OCI-LY3 (cell line): ENCODE data around the gene CITED1.

Source experiments
- EZH2phosphoT487 ChIP-seq: fragments of 200-600 bp; shearing (Covaris generic); IDR thresholded peaks from 2 replicates; pipeline ENCODE4 v1.6.1; 2018; ENCODE audit warnings: antibody characterized with exemption, mixed run types, low read depth
- TF ChIP-seq, protein P1 (sequence below): fragments of 200-600, 300-600 bp; sonication (generic); IDR thresholded peaks from 2 replicates; pipeline ENCODE4 v1.5.1; 2014; ENCODE audit warnings: antibody characterized with exemption, low read length, low read depth

DNA sequence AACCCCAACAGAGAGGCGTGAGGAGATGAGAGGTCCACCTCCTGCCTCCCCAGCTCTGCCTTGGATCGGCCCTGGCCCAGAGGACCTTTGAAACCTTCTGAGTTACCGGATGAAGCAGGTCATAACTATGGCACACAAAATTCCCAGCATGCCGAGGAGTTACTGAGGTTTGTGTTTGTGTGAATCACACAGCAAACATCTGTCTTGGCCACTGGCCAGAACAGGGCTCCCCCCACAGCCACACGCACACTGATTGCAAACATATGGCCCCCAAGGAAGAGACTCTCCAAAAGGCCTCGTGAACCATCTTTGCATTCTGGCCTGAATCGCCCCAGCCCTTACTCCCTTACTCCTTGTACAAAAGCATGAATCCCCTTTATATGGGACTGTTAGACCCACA is 47.5 kb downstream of the CITED1 start:
- TF ChIP-seq, protein P1, sequence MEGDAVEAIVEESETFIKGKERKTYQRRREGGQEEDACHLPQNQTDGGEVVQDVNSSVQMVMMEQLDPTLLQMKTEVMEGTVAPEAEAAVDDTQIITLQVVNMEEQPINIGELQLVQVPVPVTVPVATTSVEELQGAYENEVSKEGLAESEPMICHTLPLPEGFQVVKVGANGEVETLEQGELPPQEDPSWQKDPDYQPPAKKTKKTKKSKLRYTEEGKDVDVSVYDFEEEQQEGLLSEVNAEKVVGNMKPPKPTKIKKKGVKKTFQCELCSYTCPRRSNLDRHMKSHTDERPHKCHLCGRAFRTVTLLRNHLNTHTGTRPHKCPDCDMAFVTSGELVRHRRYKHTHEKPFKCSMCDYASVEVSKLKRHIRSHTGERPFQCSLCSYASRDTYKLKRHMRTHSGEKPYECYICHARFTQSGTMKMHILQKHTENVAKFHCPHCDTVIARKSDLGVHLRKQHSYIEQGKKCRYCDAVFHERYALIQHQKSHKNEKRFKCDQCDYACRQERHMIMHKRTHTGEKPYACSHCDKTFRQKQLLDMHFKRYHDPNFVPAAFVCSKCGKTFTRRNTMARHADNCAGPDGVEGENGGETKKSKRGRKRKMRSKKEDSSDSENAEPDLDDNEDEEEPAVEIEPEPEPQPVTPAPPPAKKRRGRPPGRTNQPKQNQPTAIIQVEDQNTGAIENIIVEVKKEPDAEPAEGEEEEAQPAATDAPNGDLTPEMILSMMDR = no peak
- TF ChIP-seq EZH2phosphoT487 = no peak
